Liver (tissue), 9 donors: ENCODE measurements around the gene SLIT3. TPM values are rescaled to one million over a fixed set of nuclear protein-coding genes. Genes with fewer than 3 reads are reported as not detected.

Experiments used
- DNase-seq: peaks from one replicate; pipeline ENCODE4 v3.0.0-alpha.2; 2017; ENCODE audit warnings: low spot score
- H3K27ac ChIP-seq, 2 donors: one replicate each; pipeline ENCODE4 v1.7.0; 2013; ENCODE audit warnings: inconsistent platforms in 2 of 2, low read length in 2 of 2, control low read depth in 1 of 2, low read depth in 1 of 2, mild to moderate bottlenecking in 1 of 2
- H3K27me3 ChIP-seq, 4 donors: one replicate each; pipeline versions ENCODE4 v1.6.1 to v1.7.0; 2013; ENCODE audit warnings: low read length in 3 of 4, inconsistent platforms in 1 of 4, mild to moderate bottlenecking in 1 of 4, moderate library complexity in 1 of 4; ENCODE audit not compliant: control insufficient read depth in 4 of 4, insufficient read depth in 4 of 4
- H3K36me3 ChIP-seq, 4 donors: one replicate each; pipeline versions ENCODE4 v1.6.1 to v1.7.0; 2013; ENCODE audit warnings: low read length in 3 of 4, mild to moderate bottlenecking in 3 of 4, low read depth in 1 of 4, moderate library complexity in 1 of 4; ENCODE audit not compliant: control insufficient read depth in 4 of 4, insufficient read depth in 3 of 4
- H3K4me1 ChIP-seq, 4 donors: one replicate each; pipeline versions ENCODE4 v1.6.1 to v1.7.0; 2013; ENCODE audit warnings: low read length in 3 of 4, mild to moderate bottlenecking in 3 of 4, moderate library complexity in 1 of 4; ENCODE audit not compliant: control insufficient read depth in 4 of 4, insufficient read depth in 4 of 4
- H3K4me3 ChIP-seq, 3 donors: one replicate each; pipeline versions ENCODE4 v1.6.1 to v1.7.0; 2013; ENCODE audit warnings: low read length in 3 of 3, control low read depth in 1 of 3, low read depth in 1 of 3, mild to moderate bottlenecking in 1 of 3
- H3K9ac ChIP-seq, 2 donors: one replicate each; pipeline ENCODE4 v1.7.0; 2013; ENCODE audit warnings: low read length in 2 of 2, mild to moderate bottlenecking in 2 of 2, moderate library complexity in 2 of 2, control low read depth in 1 of 2, low read depth in 1 of 2
- H3K9me3 ChIP-seq, 4 donors: one replicate each; pipeline versions ENCODE4 v1.6.1 to v1.7.0; 2013; ENCODE audit warnings: low read length in 3 of 4; ENCODE audit not compliant: control insufficient read depth in 4 of 4
- ATF3 ChIP-seq: IDR thresholded peaks from 2 replicates; pipeline ENCODE4 v1.6.1; 2016; ENCODE audit warnings: antibody characterized with exemption
- EGR1 ChIP-seq, 2 donors: IDR thresholded peaks; 2 replicates each; pipeline ENCODE4 v1.6.1; 2016 to 2018; ENCODE audit warnings: antibody characterized with exemption in 2 of 2, low read depth in 2 of 2
- FOXA1 ChIP-seq: IDR thresholded peaks from 2 replicates; pipeline ENCODE4 v1.6.1; 2016; ENCODE audit warnings: antibody characterized with exemption
- FOXA2 ChIP-seq: IDR thresholded peaks from 2 replicates; pipeline ENCODE4 v1.6.1; 2016; ENCODE audit warnings: antibody characterized with exemption
- GABPA ChIP-seq, 2 donors: IDR thresholded peaks in 1 of 2; conservative IDR thresholded peaks in 1 of 2; 2 replicates each; pipeline ENCODE4 v1.6.1; 2016; ENCODE audit warnings: antibody characterized with exemption in 2 of 2, mild to moderate bottlenecking in 1 of 2, moderate library complexity in 1 of 2
- HNF4A ChIP-seq, 2 donors: conservative IDR thresholded peaks; 2 replicates each; pipeline ENCODE4 v1.6.1; 2016; ENCODE audit warnings: antibody characterized with exemption in 2 of 2, mild to moderate bottlenecking in 2 of 2
- HNF4G ChIP-seq: IDR thresholded peaks from 2 replicates; pipeline ENCODE4 v1.6.1; 2016; ENCODE audit warnings: antibody characterized with exemption
- JUND ChIP-seq, 2 donors: IDR thresholded peaks; 2 replicates each; pipeline ENCODE4 v1.6.1; 2016; ENCODE audit warnings: antibody characterized with exemption in 2 of 2
- MAX ChIP-seq: IDR thresholded peaks from 2 replicates; pipeline ENCODE4 v1.6.1; 2016; ENCODE audit warnings: antibody characterized with exemption
- NR2F2 ChIP-seq: IDR thresholded peaks from 2 replicates; pipeline ENCODE4 v1.6.1; 2016; ENCODE audit warnings: antibody characterized with exemption
- RAD21 ChIP-seq, 2 donors: IDR thresholded peaks; 2 replicates each; pipeline ENCODE4 v1.6.1; 2016; ENCODE audit warnings: antibody characterized with exemption in 2 of 2, mild to moderate bottlenecking in 2 of 2
- RXRA ChIP-seq, 2 donors: IDR thresholded peaks; 2 replicates each; pipeline ENCODE4 v1.6.1; 2017 to 2018; ENCODE audit warnings: antibody characterized with exemption in 2 of 2, mild to moderate bottlenecking in 1 of 2
- SP1 ChIP-seq: IDR thresholded peaks from 2 replicates; pipeline ENCODE4 v1.6.1; 2018; ENCODE audit warnings: antibody characterized with exemption, mild to moderate bottlenecking
- TAF1 ChIP-seq: conservative IDR thresholded peaks from 2 replicates; pipeline ENCODE4 v1.6.1; 2016; ENCODE audit warnings: antibody characterized with exemption, mild to moderate bottlenecking
- YY1 ChIP-seq: IDR thresholded peaks from 2 replicates; pipeline ENCODE4 v1.6.1; 2016; ENCODE audit warnings: antibody characterized with exemption, mild to moderate bottlenecking
- WGBS: extraction: QIAGEN DNeasy Blood & Tissue Kit; methylation state at CpG from one replicate; pipeline ENCODE4 v1.1.7; 2013; 5-methylcytosine and 5-hydroxymethylcytosine counted together
- polyA plus RNA-seq, 2 donors: library from polyadenylated mRNA; stranded (reverse) in 1 of 2; unstranded in 1 of 2; fragments of 200-250 nt in 1 of 2; fragments of >200 nt in 1 of 2; fragmentation: Nextera tagmentation in 1 of 2; extraction: Ambion mirVana in 1 of 2; gene quantifications; one replicate each; pipeline versions ENCODE4 v1.2.1 to v1.2.3, GENCODE V29; 2013 to 2015
- total RNA-seq, 2 donors: library from RNA; depleted of rRNA; stranded (reverse); fragments of >200 nt; gene quantifications; one replicate each; pipeline ENCODE4 v1.2.3, GENCODE V29; 2014
- TF ChIP-seq, protein P1 (sequence below): IDR thresholded peaks from 2 replicates; pipeline ENCODE4 v1.6.1; 2016; ENCODE audit warnings: antibody characterized with exemption, mild to moderate bottlenecking
- TF ChIP-seq, protein P2 (sequence below): IDR thresholded peaks from 2 replicates; pipeline ENCODE4 v1.6.1; 2016; ENCODE audit warnings: antibody characterized with exemption
- TF ChIP-seq, protein P3 (sequence below): fragments of 150-350 bp; IDR thresholded peaks from 2 replicates; pipeline ENCODE4 v1.5.1; 2017; ENCODE audit warnings: improper control_type of control experiment, low read depth, low read length; ENCODE audit not compliant: missing input control
- donor health status: healthy.
- donor health status: healthy.
- donor health status: healthy.
- donor health status: healthy.
- donor health status: healthy.

Gene SLIT3
- total and polyA plus RNA-seq, 4 donors, result 0.61 to 1.3 (median 0.91) TPM

DNA sequence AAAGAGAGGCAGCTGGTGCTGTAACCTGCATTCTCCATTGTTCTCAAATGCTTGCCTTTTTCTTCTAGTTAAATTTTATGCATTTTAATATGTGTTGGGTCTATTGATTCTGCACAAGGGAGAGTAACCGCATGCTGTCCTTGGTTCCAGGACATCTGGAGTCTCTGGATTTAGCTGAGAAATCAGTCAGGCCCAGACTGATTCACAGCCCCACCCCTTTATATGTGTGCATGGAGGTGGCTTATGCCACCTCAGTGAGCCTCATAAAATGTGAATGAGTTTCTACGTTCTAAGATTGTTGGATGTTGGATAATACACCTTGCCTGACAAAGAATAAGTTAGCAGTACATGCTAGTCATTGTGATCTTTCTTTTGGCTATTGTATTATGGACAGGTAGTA lies 611.7 kb downstream of the SLIT3 start:
- no peak overlapping the region for H3K27ac ChIP-seq
- WGBS, result 91% methylated on average over 2 of the region's 2 CpGs
- H3K4me3 ChIP-seq, result no peak overlapping the region
- TF ChIP-seq JUND (IDR thresholded peaks at IDR 0.05) (no peak), YY1 (no peak), SP1 (no peak), MAX (no peak), RXRA (IDR thresholded peaks at IDR 0.05) (no peak), RAD21 (IDR thresholded peaks at IDR 0.05) (no peak), GABPA (IDR thresholded peaks at IDR 0.05 in 1 of 2, conservative IDR thresholded peaks at IDR 0.05 in 1 of 2) (no peak), FOXA1 (no peak), HNF4G (no peak), EGR1 (IDR thresholded peaks at IDR 0.05; ENCODE audit: low read depth in 2 of 2) (no peak), FOXA2 (no peak), HNF4A (conservative IDR thresholded peaks at IDR 0.05) (no peak), ATF3 (no peak), NR2F2 (no peak), TAF1 (no peak)
- TF ChIP-seq, protein P1, sequence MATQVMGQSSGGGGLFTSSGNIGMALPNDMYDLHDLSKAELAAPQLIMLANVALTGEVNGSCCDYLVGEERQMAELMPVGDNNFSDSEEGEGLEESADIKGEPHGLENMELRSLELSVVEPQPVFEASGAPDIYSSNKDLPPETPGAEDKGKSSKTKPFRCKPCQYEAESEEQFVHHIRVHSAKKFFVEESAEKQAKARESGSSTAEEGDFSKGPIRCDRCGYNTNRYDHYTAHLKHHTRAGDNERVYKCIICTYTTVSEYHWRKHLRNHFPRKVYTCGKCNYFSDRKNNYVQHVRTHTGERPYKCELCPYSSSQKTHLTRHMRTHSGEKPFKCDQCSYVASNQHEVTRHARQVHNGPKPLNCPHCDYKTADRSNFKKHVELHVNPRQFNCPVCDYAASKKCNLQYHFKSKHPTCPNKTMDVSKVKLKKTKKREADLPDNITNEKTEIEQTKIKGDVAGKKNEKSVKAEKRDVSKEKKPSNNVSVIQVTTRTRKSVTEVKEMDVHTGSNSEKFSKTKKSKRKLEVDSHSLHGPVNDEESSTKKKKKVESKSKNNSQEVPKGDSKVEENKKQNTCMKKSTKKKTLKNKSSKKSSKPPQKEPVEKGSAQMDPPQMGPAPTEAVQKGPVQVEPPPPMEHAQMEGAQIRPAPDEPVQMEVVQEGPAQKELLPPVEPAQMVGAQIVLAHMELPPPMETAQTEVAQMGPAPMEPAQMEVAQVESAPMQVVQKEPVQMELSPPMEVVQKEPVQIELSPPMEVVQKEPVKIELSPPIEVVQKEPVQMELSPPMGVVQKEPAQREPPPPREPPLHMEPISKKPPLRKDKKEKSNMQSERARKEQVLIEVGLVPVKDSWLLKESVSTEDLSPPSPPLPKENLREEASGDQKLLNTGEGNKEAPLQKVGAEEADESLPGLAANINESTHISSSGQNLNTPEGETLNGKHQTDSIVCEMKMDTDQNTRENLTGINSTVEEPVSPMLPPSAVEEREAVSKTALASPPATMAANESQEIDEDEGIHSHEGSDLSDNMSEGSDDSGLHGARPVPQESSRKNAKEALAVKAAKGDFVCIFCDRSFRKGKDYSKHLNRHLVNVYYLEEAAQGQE, result no peak
- TF ChIP-seq, protein P2, sequence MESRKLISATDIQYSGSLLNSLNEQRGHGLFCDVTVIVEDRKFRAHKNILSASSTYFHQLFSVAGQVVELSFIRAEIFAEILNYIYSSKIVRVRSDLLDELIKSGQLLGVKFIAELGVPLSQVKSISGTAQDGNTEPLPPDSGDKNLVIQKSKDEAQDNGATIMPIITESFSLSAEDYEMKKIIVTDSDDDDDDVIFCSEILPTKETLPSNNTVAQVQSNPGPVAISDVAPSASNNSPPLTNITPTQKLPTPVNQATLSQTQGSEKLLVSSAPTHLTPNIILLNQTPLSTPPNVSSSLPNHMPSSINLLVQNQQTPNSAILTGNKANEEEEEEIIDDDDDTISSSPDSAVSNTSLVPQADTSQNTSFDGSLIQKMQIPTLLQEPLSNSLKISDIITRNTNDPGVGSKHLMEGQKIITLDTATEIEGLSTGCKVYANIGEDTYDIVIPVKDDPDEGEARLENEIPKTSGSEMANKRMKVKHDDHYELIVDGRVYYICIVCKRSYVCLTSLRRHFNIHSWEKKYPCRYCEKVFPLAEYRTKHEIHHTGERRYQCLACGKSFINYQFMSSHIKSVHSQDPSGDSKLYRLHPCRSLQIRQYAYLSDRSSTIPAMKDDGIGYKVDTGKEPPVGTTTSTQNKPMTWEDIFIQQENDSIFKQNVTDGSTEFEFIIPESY, result no peak
- TF ChIP-seq, protein P3, sequence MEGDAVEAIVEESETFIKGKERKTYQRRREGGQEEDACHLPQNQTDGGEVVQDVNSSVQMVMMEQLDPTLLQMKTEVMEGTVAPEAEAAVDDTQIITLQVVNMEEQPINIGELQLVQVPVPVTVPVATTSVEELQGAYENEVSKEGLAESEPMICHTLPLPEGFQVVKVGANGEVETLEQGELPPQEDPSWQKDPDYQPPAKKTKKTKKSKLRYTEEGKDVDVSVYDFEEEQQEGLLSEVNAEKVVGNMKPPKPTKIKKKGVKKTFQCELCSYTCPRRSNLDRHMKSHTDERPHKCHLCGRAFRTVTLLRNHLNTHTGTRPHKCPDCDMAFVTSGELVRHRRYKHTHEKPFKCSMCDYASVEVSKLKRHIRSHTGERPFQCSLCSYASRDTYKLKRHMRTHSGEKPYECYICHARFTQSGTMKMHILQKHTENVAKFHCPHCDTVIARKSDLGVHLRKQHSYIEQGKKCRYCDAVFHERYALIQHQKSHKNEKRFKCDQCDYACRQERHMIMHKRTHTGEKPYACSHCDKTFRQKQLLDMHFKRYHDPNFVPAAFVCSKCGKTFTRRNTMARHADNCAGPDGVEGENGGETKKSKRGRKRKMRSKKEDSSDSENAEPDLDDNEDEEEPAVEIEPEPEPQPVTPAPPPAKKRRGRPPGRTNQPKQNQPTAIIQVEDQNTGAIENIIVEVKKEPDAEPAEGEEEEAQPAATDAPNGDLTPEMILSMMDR, result no peak
- no peaks in the 10 kb centered on the region for H3K27me3 ChIP-seq
- H3K9me3 ChIP-seq, result no peaks in the 10 kb centered on the region
- no peak for DNase-seq
- H3K36me3 ChIP-seq, result no peaks in the 10 kb centered on the region
- no peaks in the 10 kb centered on the region for H3K4me1 ChIP-seq
- H3K9ac ChIP-seq, result no peak overlapping the region
